Large intestine (tissue), 12 donors: Measurements from ENCODE around the gene SLC12A4. TPM values are rescaled to one million over a fixed set of nuclear protein-coding genes. Genes with fewer than 3 reads are reported as not detected.
A peak's percentile ranks its signal among the peaks of the same experiment; 100 is the strongest.
"Not testable (repeated sequence)": the region's sequence is repeated elsewhere in the genome, so short reads cannot be mapped to it uniquely, and the experiment has no call there.

Source experiments
- DNase-seq, 2 donors: peaks; one replicate each; pipeline versions ENCODE4 v3.0.0 to v3.0.0-alpha.2; 2013
- H3K27ac ChIP-seq: one replicate; pipeline ENCODE4 v1.5.1; 2013; ENCODE audit warnings: low read length
- H3K27me3 ChIP-seq: 2 replicates; pipeline ENCODE4 v1.6.1; 2013; ENCODE audit warnings: low read length; ENCODE audit not compliant: control insufficient read depth, insufficient read depth
- H3K36me3 ChIP-seq: 2 replicates; pipeline ENCODE4 v1.6.1; 2013; ENCODE audit warnings: low read length; ENCODE audit not compliant: control insufficient read depth, insufficient read depth
- H3K4me1 ChIP-seq: one replicate; pipeline ENCODE4 v1.6.1; 2013; ENCODE audit warnings: low read length; ENCODE audit not compliant: control insufficient read depth, insufficient read depth
- H3K4me3 ChIP-seq: one replicate; pipeline ENCODE4 v1.5.1; 2013; ENCODE audit warnings: low read length
- H3K9me3 ChIP-seq: one replicate; pipeline ENCODE4 v1.6.1; 2013; ENCODE audit warnings: mild to moderate bottlenecking, low read depth, low read length, moderate library complexity; ENCODE audit not compliant: control insufficient read depth
- WGBS: methylation state at CpG from one replicate; pipeline ENCODE4 v1.1.5; 2013; ENCODE audit warnings: low lambda C conversion rate; ENCODE audit not compliant: insufficient coverage; 5-methylcytosine and 5-hydroxymethylcytosine counted together
- long read RNA-seq, 11 donors: transcript quantifications; one replicate each; lab custom pipeline, GENCODE V29; 2026
- polyA plus RNA-seq: library from polyadenylated mRNA; unstranded; fragments of 120-200 nt; gene quantifications from one replicate; pipeline ENCODE4 v1.2.1, GENCODE V29; 2013

Gene SLC12A4
- 25.5 TPM for polyA plus RNA-seq
- long read RNA-seq, donor 1, partial matches to known transcripts = 0 of 1 reads
- long read RNA-seq, donor 1, other reads (novel, unspliced or antisense) = 0 of 1 reads
- long read RNA-seq, donor 2 = 0 reads
- long read RNA-seq, donor 3 = 0 reads
- long read RNA-seq, donor 4 = 0 reads
- long read RNA-seq, donor 5, full-length matches to known transcripts = 1 of 1 reads
- long read RNA-seq, donor 5, partial matches to known transcripts = 0 of 1 reads
- long read RNA-seq, donor 5, other reads (novel, unspliced or antisense) = 0 of 1 reads
- long read RNA-seq, donor 6, full-length matches to known transcripts = 1 of 1 reads
- long read RNA-seq, donor 6, partial matches to known transcripts = 0 of 1 reads
- long read RNA-seq, donor 6, other reads (novel, unspliced or antisense) = 0 of 1 reads
- long read RNA-seq, donor 7, partial matches to known transcripts = 6 of 6 reads
- long read RNA-seq, donor 7, other reads (novel, unspliced or antisense) = 0 of 6 reads
- long read RNA-seq, donor 8, full-length matches to known transcripts = 3 of 3 reads
- long read RNA-seq, donor 8, partial matches to known transcripts = 0 of 3 reads
- long read RNA-seq, donor 8, other reads (novel, unspliced or antisense) = 0 of 3 reads
- long read RNA-seq, donor 9 = 0 reads
- long read RNA-seq, donor 10 = 0 reads
- long read RNA-seq, donor 11 = 0 reads

DNA sequence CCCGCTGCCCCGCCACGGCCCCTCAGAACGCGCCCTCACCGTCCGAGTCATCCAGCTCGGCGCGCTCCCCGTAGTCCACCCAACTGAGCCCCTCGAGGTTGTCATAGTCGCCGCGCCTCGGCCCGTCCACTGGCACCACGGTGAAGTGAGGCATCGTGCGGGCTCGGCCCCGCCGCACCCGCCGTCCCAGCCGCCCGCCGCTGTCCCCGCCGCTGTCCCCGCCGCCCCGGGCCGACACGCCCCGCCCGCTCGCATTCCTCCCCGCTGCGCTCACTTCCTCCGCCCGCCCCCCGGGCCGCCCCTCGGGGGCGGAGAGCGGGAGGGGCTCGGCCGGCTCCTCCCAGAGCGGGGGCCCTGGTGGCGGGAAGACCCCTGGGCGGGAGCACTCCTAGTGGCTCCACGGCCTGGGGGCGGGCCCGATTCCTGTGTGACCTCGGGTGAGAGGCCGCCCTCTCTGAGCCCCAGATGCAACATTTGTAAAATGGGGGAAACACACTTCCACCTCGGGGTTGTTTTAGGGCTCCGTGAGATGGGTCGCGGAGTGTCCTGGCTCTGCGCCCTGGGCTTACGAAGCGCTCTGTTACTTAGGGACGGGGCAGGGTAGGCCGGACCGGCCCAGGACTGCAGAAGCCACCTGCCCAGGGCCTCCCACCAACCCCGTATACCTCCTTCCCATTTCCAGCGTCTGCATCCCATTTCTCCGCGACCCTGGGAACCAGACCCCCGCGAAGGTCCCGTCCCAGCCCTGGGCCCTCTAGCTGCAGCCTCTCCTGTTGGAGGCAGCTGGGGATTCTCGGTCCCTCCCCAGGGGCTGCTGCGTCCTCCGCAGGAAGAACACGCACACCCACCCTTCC, at the start of gene SLC12A4:
Gene SLC12A4 (minus strand): TSS at position 238 of the 854 bp plus-strand sequence. CDS start 84 bp downstream, at position 154.
- peaks cover 2% of the 10 kb centered on the region for H3K36me3 ChIP-seq
- H3K4me3 ChIP-seq = peak within 1 kb of the TSS; percentile 78
- no peaks in the 10 kb centered on the region for H3K27me3 ChIP-seq
- H3K9me3 ChIP-seq = no peaks in the 10 kb centered on the region
- H3K27ac ChIP-seq = peak within 1 kb of the TSS; percentile 37
- no CpG with 5 or more reads among the region's 78 CpGs for WGBS
- peak; percentile 78 to 83 for DNase-seq
- H3K4me1 ChIP-seq = peaks cover 6% of the 10 kb centered on the region

DNA sequence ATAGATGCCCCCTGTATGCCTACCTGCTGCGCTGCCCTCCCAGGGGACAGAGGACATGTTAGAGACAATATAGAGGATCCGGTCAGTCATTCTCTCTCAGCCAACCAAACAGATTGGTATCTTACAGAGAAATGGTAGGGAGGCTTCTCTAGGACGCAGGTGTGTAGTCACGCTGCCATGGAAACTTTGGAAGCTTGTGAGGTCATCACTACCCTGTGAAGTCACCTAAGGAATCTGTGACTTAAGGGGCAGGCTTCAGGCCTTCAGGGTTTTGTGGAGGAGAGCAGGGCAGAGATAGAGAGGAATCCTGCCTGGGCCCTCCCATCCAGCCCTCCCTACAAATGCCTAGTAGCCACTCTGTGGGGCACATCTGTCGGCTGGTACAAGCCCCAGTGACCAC, 47.2 kb upstream of the SLC12A4 start, which contains the start of gene DPEP2NB:
Gene DPEP2NB (minus strand): TSS at position 231 of the 400 bp plus-strand sequence. CDS start 141 bp downstream, at position 90.
- Histone ChIP-seq H3K9me3 (no peaks in the 10 kb centered on the region), H3K4me3 (no peak within 1 kb of the TSS), H3K27ac (no peak within 1 kb of the TSS), H3K36me3 (no peaks in the 10 kb centered on the region), H3K4me1 (no peaks in the 10 kb centered on the region), H3K27me3 (no peaks in the 10 kb centered on the region)
- no CpG with 5 or more reads among the region's 5 CpGs for WGBS
- no peak for DNase-seq

DNA sequence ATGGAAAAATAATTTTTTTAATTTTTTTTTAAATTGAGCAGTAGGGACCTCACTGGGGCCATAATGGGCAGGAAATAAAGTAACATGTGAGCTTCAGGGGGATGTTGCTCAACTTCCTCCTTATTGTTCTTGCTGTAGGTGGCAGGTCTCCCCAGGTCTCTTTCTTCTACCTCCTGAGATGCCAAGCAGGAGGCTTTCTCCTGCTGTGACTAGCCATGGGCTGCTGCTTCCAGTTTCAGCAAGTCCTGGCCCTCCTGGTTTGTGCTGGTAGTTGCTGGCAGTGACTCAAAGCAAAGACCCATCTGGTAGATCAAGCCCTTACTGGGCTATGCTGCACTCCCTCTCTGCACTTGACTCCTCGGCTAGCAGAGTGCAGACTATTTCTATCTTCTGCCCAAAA, 45.0 kb upstream of the SLC12A4 start:
- DNase-seq = no peak
- no peak overlapping the region for H3K27ac ChIP-seq
- no CpG with 5 or more reads among the region's 1 CpG for WGBS

DNA sequence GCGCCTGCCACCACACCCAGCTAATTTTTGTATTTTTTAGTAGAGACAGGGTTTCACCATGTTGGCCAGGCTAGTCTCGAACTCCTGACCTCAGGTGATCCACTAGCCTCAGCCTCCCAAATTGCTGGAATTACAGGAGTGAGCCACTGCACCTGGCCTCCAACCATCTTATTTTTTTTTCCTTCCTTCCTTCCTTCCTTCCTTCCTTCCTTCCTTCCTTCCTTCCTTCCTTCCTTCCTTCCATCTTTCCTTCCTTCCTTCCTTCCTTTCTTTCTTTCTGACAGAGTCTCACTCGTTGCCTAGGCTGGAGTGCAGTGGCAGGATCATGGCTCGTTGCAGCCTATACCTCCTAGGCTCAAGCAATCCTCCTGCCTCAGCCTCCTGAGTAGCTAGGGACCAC, 41.4 kb upstream of the SLC12A4 start:
- H3K9me3 ChIP-seq, H3K4me1 ChIP-seq, H3K27me3 ChIP-seq, H3K36me3 ChIP-seq, H3K4me3 ChIP-seq, DNase-seq, H3K27ac ChIP-seq: not testable (repeated sequence)
- WGBS = no CpG with 5 or more reads among the region's 4 CpGs

More for the DNA sequence above, 45.0 kb upstream of the SLC12A4 start:
- H3K4me3 ChIP-seq = no peak overlapping the region
- H3K27me3 ChIP-seq = no peaks in the 10 kb centered on the region
- H3K9me3 ChIP-seq = no peaks in the 10 kb centered on the region
- H3K4me1 ChIP-seq = no peaks in the 10 kb centered on the region
- no peaks in the 10 kb centered on the region for H3K36me3 ChIP-seq

DNA sequence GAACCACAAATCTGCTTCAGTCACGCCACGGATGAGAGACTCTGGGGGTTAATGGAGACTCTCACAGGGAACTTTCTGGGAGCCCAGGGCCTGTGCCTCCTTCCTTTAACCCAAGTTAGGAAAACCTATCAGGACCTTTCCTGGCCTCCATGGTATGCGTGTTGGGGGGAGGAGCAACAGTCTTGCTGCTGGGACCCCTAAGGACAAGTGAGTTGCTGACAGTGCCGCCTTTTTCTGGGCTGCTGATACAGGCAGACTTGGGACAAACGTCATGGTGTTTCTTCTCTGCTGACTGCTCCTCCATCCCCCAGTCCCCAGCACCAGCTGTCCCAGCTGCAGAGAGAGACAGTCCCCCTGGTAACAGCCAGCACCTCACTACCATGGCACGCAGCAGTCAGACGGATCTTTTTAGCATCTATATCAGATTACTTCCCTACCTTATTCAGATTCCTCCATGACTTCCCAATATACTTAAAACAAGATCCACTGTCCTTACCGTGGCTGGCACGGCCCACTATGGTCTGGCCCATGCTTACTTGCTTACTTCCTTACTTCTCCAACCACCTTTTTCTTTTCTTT, 40.8 kb upstream of the SLC12A4 start:
- no peaks in the 10 kb centered on the region for H3K9me3 ChIP-seq
- H3K27ac ChIP-seq = no peak overlapping the region
- 43% methylated on average over 1 of the region's 9 CpGs for WGBS
- no peaks in the 10 kb centered on the region for H3K36me3 ChIP-seq
- H3K27me3 ChIP-seq = no peaks in the 10 kb centered on the region
- H3K4me3 ChIP-seq = no peak overlapping the region
- H3K4me1 ChIP-seq = no peaks in the 10 kb centered on the region
- DNase-seq = no peak

DNA sequence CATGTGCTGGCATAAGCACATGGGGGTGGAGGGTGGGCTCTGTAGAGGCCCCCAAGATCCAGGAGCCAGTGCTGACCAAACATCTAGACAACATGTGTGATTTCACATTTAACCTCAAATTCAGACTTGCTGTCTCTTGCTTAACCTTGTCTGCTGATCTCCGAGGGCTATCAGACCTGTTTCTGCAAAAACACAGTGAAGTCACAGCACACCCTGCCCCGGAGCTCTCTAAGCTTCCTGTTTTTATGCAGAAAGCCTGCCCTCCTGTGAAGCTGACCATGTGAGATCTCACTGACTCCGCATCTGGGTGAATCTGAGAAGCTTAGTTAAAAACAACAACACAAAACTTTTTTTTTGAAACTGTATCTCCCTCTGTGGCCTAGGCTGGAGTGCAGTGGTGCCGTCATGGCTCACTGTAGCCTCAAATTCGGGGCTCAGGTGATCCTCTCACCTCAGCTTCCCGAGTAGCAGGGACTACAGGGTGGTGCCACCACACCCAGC, 37.4 kb upstream of the SLC12A4 start:
- H3K27me3 ChIP-seq = no peaks in the 10 kb centered on the region
- no peaks in the 10 kb centered on the region for H3K36me3 ChIP-seq
- no CpG with 5 or more reads among the region's 6 CpGs for WGBS
- DNase-seq = no peak
- no peaks in the 10 kb centered on the region for H3K4me1 ChIP-seq
- H3K4me3 ChIP-seq = no peak overlapping the region
- H3K9me3 ChIP-seq = no peaks in the 10 kb centered on the region
- H3K27ac ChIP-seq = no peak overlapping the region

DNA sequence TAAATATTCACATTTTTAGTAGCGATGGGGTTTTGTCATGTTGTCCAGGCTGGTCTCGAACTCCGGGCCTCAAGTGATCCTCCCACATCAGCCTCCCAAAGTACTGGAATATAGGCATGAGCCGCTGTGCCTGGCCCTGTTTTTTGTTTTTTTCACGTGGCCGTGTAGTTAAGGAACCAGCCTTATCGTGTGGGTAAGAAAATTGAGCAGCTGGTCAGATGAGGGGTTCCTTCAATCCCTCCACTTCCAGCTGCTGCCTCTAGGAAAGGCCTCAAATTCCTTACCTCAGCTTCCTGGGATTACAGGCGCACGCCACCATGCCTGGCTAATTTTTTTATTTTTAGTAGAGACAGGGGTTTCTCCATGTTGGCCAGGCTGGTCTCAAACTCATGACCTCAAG, 36.8 kb upstream of the SLC12A4 start:
- no peaks in the 10 kb centered on the region for H3K9me3 ChIP-seq
- no peak overlapping the region for H3K27ac ChIP-seq
- DNase-seq = no peak
- no peak overlapping the region for H3K4me3 ChIP-seq
- H3K4me1 ChIP-seq = no peaks in the 10 kb centered on the region
- no peaks in the 10 kb centered on the region for H3K27me3 ChIP-seq
- WGBS = no CpG with 5 or more reads among the region's 9 CpGs
- H3K36me3 ChIP-seq = no peaks in the 10 kb centered on the region

DNA sequence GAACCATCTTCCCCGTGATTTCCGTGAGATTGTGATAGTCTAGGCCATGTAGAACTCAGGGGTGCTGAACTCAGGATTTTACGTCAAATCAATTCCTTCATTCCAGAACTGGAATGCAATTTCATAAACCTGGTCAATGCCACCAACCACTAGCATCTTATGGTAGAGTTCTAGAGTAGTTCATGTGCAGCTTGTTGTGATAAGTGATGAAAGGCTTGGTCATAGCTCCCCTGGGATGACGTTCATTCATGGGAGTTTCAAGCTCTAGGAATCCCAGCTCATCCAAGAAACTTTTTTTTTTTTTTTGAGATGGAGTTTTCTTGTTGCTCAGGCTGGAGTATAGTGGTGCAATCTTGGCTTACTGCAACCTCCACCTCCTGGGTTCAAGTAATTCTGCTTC, 34.6 kb upstream of the SLC12A4 start:
- WGBS = no CpG with 5 or more reads among the region's 4 CpGs
- no peaks in the 10 kb centered on the region for H3K36me3 ChIP-seq
- no peak for DNase-seq
- H3K27ac ChIP-seq = no peak overlapping the region
- no peak overlapping the region for H3K4me3 ChIP-seq
- no peaks in the 10 kb centered on the region for H3K9me3 ChIP-seq
- H3K27me3 ChIP-seq = no peaks in the 10 kb centered on the region
- H3K4me1 ChIP-seq = no peaks in the 10 kb centered on the region

DNA sequence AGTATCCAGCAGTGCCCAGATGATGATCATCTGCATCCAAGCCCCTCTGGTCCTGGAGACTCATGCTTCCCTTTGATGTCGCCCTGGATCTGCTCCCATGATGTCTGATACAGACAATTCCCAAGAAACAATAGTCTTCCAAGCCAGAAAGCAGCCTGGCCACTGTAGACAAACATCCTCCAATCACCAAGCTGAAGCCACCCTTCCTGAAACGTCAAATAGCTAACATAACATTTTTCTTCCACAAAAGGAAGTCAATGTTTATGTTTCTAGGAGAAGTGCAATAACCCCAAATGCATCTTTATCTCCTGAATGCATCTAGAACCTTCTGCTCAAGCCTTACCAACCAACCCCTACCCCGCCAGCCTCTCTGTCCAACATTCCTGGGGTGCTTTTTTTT, 32.0 kb upstream of the SLC12A4 start:
- no peak overlapping the region for H3K4me3 ChIP-seq
- no peaks in the 10 kb centered on the region for H3K27me3 ChIP-seq
- no peaks in the 10 kb centered on the region for H3K9me3 ChIP-seq
- H3K27ac ChIP-seq = no peak overlapping the region
- no peaks in the 10 kb centered on the region for H3K36me3 ChIP-seq
- no peaks in the 10 kb centered on the region for H3K4me1 ChIP-seq
- no peak for DNase-seq
- WGBS = no CpG with 5 or more reads among the region's 3 CpGs

DNA sequence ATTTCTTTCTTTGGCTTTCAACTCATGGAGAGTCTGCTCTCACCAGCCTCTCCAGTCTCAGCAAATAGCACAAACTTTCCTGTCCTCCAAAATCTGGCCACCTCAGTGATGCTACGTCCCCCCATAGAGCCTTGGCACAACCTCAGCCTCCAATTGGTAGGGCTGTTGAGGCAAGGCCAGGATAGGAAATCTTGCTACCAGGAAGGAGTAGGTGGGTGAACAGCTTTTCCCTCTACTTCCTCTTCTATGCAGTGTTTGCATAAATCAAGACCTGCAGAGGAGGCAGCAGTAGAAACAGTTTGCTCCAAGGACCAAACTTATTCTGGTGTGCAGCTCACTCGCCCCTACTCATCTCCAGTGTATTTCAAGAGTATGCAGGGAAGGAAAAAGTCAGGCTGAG, 31.5 kb upstream of the SLC12A4 start:
- H3K4me1 ChIP-seq = no peaks in the 10 kb centered on the region
- no peaks in the 10 kb centered on the region for H3K9me3 ChIP-seq
- WGBS = no CpG with 5 or more reads among the region's 2 CpGs
- no peak overlapping the region for H3K4me3 ChIP-seq
- no peaks in the 10 kb centered on the region for H3K36me3 ChIP-seq
- DNase-seq = no peak
- no peak overlapping the region for H3K27ac ChIP-seq
- no peaks in the 10 kb centered on the region for H3K27me3 ChIP-seq
